ENCODE data around the gene KLHL3. TPM values are rescaled to one million over a fixed set of nuclear protein-coding genes. Genes with fewer than 3 reads are reported as not detected.

Gene KLHL3
- total RNA-seq, 2 donors from 2014 or later, result 8.3 to 9.7 TPM

DNA sequence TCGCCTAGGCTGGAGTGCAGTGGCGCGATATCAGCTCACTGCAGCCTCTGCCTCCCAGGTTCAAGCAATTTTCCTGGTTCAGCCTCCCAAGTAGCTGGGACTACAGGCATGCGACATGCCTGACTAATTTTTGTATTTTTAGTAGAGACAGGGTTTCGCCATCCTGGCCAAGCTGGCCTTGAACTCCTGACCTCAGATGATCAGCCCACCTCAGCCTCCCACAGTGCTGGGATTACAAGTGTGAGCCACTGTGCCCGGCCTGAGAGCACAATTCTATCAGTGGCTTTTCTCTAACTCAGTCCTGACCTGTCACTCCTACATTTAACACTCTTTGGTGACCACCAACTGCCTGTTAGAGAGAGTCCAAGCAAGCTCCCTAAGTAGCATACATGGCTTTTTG, 154.1 kb downstream of the KLHL3 start:
- ATAC-seq (replicated peaks in 1 of 2), result no peak
- DNase-seq, result no peak
- Mint-ChIP-seq H3K4me1 (ENCODE audit: low read depth) (no peaks in the 10 kb centered on the region), H3K4me3 (no peak overlapping the region), H3K27me3 (ENCODE audit: low read depth) (peaks cover 7% of the 10 kb centered on the region), H3K36me3 (ENCODE audit: insufficient read depth in 2 of 2) (no peaks in the 10 kb centered on the region), H3K9me3 (no peaks in the 10 kb centered on the region), H3K27ac (no peak overlapping the region)

GRCh38 chr5:137580030-137580429, 155.9 kb downstream of the KLHL3 start:
- no peak for ATAC-seq (replicated peaks in 1 of 2)
- peaks cover 17% of the 10 kb centered on the region for H3K27me3 Mint-ChIP-seq (ENCODE audit: low read depth)
- H3K36me3 Mint-ChIP-seq (ENCODE audit: insufficient read depth in 2 of 2), result no peaks in the 10 kb centered on the region
- H3K4me1 Mint-ChIP-seq (ENCODE audit: low read depth), result peaks cover 6% of the 10 kb centered on the region
- H3K4me3 Mint-ChIP-seq, result no peak overlapping the region
- H3K27ac Mint-ChIP-seq, result no peak overlapping the region
- no peak for DNase-seq
- H3K9me3 Mint-ChIP-seq, result no peaks in the 10 kb centered on the region

DNA sequence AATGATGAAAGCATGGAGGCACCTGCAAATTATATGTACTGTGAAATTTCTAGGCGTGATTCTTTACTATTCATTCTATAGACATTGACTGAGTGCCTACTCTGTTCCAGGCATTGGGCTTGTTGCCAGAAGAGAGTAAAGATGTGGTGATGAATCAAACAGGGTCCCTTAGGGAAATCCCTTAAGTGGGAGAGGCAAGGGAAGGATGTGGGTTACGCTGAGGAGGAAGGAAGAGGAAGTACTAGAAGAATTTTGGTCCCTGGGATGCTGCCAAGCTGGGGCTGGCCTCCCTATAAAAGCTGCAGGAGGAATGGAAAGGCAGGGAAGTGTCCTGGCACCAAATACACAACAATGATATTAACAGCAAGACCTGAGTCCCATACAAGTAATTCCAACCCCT, 160.0 kb downstream of the KLHL3 start:
- Mint-ChIP-seq H3K36me3 (ENCODE audit: insufficient read depth in 2 of 2) (no peaks in the 10 kb centered on the region), H3K4me3 (no peak overlapping the region), H3K9me3 (no peaks in the 10 kb centered on the region), H3K4me1 (ENCODE audit: low read depth) (peaks cover 6% of the 10 kb centered on the region), H3K27me3 (ENCODE audit: low read depth) (peaks cover 35% of the 10 kb centered on the region), H3K27ac (no peak overlapping the region)
- no peak for ATAC-seq (replicated peaks in 1 of 2)
- DNase-seq, result no peak

DNA sequence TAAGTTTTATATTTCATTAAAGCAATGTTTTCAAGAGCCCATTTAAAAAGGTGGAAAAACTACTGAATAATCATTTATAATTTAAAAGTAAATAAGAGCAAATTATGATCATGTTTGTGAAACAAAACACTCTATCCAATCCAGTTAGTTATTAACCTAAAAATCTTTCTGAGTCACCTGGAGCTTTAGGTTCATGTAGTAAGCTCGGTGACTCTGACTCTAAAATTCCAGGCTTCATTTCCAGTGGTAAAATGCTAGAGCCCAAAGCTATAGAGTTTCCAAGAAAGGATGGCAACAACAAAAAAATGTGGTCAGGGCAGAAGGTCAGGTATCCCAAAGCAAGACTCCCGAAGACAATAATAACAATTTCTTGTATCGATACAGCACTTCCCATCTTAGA, 160.7 kb downstream of the KLHL3 start:
- ATAC-seq (replicated peaks in 1 of 2), result no peak
- Mint-ChIP-seq H3K4me1 (ENCODE audit: low read depth) (peaks cover 6% of the 10 kb centered on the region), H3K36me3 (ENCODE audit: insufficient read depth in 2 of 2) (no peaks in the 10 kb centered on the region), H3K4me3 (no peak overlapping the region), H3K27ac (no peak overlapping the region), H3K9me3 (no peaks in the 10 kb centered on the region), H3K27me3 (ENCODE audit: low read depth) (peaks cover 41% of the 10 kb centered on the region)
- no peak for DNase-seq

GRCh38 chr5:137573376-137573775, 162.5 kb downstream of the KLHL3 start:
- Mint-ChIP-seq H3K4me3 (no peak overlapping the region), H3K4me1 (ENCODE audit: low read depth) (peaks cover 6% of the 10 kb centered on the region), H3K27me3 (ENCODE audit: low read depth) (peaks cover 42% of the 10 kb centered on the region), H3K36me3 (ENCODE audit: insufficient read depth in 2 of 2) (no peaks in the 10 kb centered on the region), H3K27ac (no peak overlapping the region), H3K9me3 (no peaks in the 10 kb centered on the region)
- DNase-seq (no peak), ATAC-seq (replicated peaks in 1 of 2) (no peak)

GRCh38 chr5:137572042-137572695, 163.7 kb downstream of the KLHL3 start:
- no peaks in the 10 kb centered on the region for H3K9me3 Mint-ChIP-seq
- DNase-seq (no peak), ATAC-seq (replicated peaks in 1 of 2) (no peak)
- H3K36me3 Mint-ChIP-seq (ENCODE audit: insufficient read depth in 2 of 2), result no peaks in the 10 kb centered on the region
- peaks cover 42% of the 10 kb centered on the region for H3K27me3 Mint-ChIP-seq (ENCODE audit: low read depth)
- peaks cover 6% of the 10 kb centered on the region for H3K4me1 Mint-ChIP-seq (ENCODE audit: low read depth)
- H3K4me3 Mint-ChIP-seq, result no peak overlapping the region
- H3K27ac Mint-ChIP-seq, result no peak overlapping the region

DNA sequence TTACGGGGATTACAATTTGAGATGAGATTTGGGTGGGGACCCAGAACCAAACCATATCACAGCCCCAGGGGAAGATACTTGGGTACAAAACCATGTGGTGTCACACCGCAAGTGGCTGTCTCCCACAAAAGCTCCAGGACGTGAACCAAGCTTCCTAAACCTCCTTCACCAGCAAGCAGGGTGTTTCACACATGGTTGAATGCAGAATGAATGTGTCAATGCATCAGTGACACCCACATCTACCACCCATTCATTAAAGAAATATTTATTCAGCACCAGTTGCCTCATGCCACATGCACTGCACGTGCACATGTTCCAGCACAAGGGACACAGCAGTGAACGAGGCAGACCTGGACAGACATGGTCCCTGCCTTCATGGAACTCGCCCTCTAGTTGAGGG, 165.8 kb downstream of the KLHL3 start:
- Mint-ChIP-seq H3K9me3 (no peaks in the 10 kb centered on the region), H3K27ac (no peak overlapping the region), H3K4me1 (ENCODE audit: low read depth) (no peaks in the 10 kb centered on the region), H3K27me3 (ENCODE audit: low read depth) (peaks cover 43% of the 10 kb centered on the region), H3K4me3 (no peak overlapping the region), H3K36me3 (ENCODE audit: insufficient read depth in 2 of 2) (no peaks in the 10 kb centered on the region)
- ATAC-seq (replicated peaks in 1 of 2) (no peak), DNase-seq (no peak)

Other genes starting within 250 kb of the KLHL3 start
- gene SPOCK1, start 236.8 kb downstream of the KLHL3 start, total RNA-seq, result not detected
- gene HNRNPA0, start 18.3 kb upstream of the KLHL3 start, total RNA-seq, result 10 to 100 TPM; 36.3 to 38.2 TPM
- not detected for gene MYOT, start 131.8 kb upstream of the KLHL3 start, total RNA-seq
- under 1 TPM in 1 of 2 donors, not detected in 1; 0.74 TPM for gene PKD2L2, start 153.4 kb upstream of the KLHL3 start, total RNA-seq